Fibroblast of mammary gland (primary cell): ENCODE measurements around the gene ZSCAN5B.
A peak's percentile ranks its signal among the peaks of the same experiment; 100 is the strongest.

Source experiments
- DNase-seq: peaks from one replicate; pipeline ENCODE4 v3.0.0-alpha.2; 2010; ENCODE audit warnings: low read depth
- H3K4me3 ChIP-seq: 2 replicates; pipeline ENCODE4 v1.5.1; 2011; ENCODE audit warnings: low read depth, mild to moderate bottlenecking, low read length, moderate library complexity; ENCODE audit not compliant: control insufficient read depth
- TF ChIP-seq, protein P1 (sequence below): conservative IDR thresholded peaks from 2 replicates; pipeline ENCODE4 v1.5.1; 2011; ENCODE audit warnings: low read depth, low read length, inconsistent platforms; ENCODE audit not compliant: control insufficient read depth, insufficient read depth

ZSCAN5B gene

GRCh38 chr19:56159622-56160271, 37.8 kb downstream of the ZSCAN5B start:
- no peak for DNase-seq
- no peak overlapping the region for H3K4me3 ChIP-seq

GRCh38 chr19:56159009-56159559, 38.5 kb downstream of the ZSCAN5B start:
- H3K4me3 ChIP-seq = no peak overlapping the region
- no peak for DNase-seq
- TF ChIP-seq, protein P1, sequence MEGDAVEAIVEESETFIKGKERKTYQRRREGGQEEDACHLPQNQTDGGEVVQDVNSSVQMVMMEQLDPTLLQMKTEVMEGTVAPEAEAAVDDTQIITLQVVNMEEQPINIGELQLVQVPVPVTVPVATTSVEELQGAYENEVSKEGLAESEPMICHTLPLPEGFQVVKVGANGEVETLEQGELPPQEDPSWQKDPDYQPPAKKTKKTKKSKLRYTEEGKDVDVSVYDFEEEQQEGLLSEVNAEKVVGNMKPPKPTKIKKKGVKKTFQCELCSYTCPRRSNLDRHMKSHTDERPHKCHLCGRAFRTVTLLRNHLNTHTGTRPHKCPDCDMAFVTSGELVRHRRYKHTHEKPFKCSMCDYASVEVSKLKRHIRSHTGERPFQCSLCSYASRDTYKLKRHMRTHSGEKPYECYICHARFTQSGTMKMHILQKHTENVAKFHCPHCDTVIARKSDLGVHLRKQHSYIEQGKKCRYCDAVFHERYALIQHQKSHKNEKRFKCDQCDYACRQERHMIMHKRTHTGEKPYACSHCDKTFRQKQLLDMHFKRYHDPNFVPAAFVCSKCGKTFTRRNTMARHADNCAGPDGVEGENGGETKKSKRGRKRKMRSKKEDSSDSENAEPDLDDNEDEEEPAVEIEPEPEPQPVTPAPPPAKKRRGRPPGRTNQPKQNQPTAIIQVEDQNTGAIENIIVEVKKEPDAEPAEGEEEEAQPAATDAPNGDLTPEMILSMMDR = no peak

More at GRCh38 chr19:56159622-56160271, 37.8 kb downstream of the ZSCAN5B start:
- TF ChIP-seq, protein P1 = no peak

GRCh38 chr19:56158170-56158757, 39.3 kb downstream of the ZSCAN5B start:
- no peak for DNase-seq
- H3K4me3 ChIP-seq = no peak overlapping the region
- TF ChIP-seq, protein P1 = no peak

GRCh38 chr19:56156768-56157167, 40.8 kb downstream of the ZSCAN5B start:
- TF ChIP-seq, protein P1 = no peak
- DNase-seq = no peak
- H3K4me3 ChIP-seq = no peak overlapping the region

DNA sequence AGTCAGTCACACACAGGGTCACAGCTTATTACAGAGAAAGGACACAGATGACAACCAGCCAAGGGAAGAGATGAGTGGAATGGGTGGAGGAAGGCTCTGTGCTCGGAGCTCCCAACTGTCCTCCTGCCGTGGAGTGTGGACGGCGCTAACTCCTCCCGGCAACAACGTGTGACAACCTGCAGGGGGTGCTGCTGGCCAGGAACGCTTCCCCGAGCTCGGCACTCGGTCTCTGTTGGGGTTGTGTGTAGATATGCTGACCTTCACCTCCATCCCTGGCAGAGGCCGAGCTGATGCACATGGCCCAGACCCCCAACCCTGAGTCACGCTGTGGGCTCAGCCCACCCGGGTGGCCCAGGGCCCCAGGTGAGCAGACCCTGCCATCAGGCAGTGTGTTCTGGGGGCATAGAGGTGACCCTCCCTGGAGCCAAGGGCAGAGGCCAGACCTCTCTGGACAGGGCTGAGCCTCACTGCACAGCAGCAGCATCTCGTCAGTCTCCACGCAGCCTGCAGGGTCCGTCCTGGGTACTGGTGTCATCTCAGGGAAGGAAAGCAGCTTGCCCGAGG, 42.4 kb downstream of the ZSCAN5B start:
- H3K4me3 ChIP-seq = no peak overlapping the region
- no peak for DNase-seq
- TF ChIP-seq, protein P1 = peak; percentile 44

- DNase-seq = no peak
- TF ChIP-seq, protein P1 = no peak
Measured at GRCh38 chr19:56153507-56153906, 44.1 kb downstream of the ZSCAN5B start.

More at GRCh38 chr19:56153507-56153906, 44.1 kb downstream of the ZSCAN5B start:
- H3K4me3 ChIP-seq = no peak overlapping the region
